Measurements from ENCODE around the gene HSD11B2. TPM values are rescaled to one million over a fixed set of nuclear protein-coding genes. Genes with fewer than 3 reads are reported as not detected.

HSD11B2 gene
- total and polyA plus RNA-seq, 2 donors (not counting 3 experiments of a cell fraction or from before 2014, with no cell fraction given): 0.10 TPM; not detected in 1

DNA sequence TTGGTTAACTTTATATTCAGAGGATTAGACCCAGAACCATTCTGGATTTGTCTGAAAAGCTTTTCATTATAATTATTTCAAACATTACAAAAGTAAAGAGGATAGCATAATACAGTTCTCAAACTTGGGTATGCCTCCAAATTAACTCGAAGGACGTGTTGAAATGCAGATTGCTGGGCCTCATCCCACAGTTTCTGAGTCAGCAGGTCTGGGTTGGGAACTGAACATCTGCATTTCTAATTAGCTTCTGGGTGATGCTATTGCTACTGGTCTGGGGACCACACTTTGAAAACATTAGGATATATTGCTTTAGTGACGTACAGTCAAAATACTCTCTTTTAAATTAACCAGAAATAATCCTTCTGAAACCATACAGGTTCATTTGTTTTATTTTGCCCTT, 47.6 kb upstream of the HSD11B2 start:
- BruUV-seq (replicated peaks): no TSS peak
- Histone ChIP-seq H3K4me3 (replicated peaks in 1 of 3; ENCODE audit: insufficient read depth in 1 of 3, low read depth in 1 of 3, low read length in 3 of 3) (no peak overlapping the region), H3K9ac (replicated peaks; ENCODE audit: extremely low read depth, insufficient read depth, low read length) (no peak overlapping the region), H3K9me3 (replicated peaks; ENCODE audit: control insufficient read depth, insufficient read depth, low read length) (no peaks in the 10 kb centered on the region), H3K4me2 (ENCODE audit: insufficient read depth, low read length) (no peak overlapping the region), H3K36me3 (ENCODE audit: control insufficient read depth in 2 of 2, extremely low read depth in 1 of 2, insufficient read depth in 2 of 2, low read length in 2 of 2) (no peaks in the 10 kb centered on the region), H3K4me1 (ENCODE audit: control insufficient read depth, extremely low read depth, insufficient read depth, low read length) (peaks cover 13% of the 10 kb centered on the region), H3K27ac (ENCODE audit: insufficient read depth, low read depth, low read length) (no peak overlapping the region), H3K9me1 (replicated peaks; ENCODE audit: control insufficient read depth, extremely low read depth, insufficient read depth, low read length) (no peaks in the 10 kb centered on the region), H2AFZ (ENCODE audit: low read depth, low read length) (no peak overlapping the region), H3K27me3 (ENCODE audit: control insufficient read depth in 2 of 2, insufficient read depth in 2 of 2, low read length in 2 of 2) (no peaks in the 10 kb centered on the region), H3K79me2 (ENCODE audit: control insufficient read depth, insufficient read depth, low read length) (no peaks in the 10 kb centered on the region), H4K20me1 (replicated peaks; ENCODE audit: control insufficient read depth, extremely low read depth, insufficient read depth, low read length) (no peaks in the 10 kb centered on the region)
- POLR2A ChIA-PET: no interaction called here
- dilution Hi-C loops (cut with MboI; ENCODE audit: extremely low pct_ligation_motif_present, low sequenced_read_pairs): no loop called here
- DNase-seq (ENCODE audit: low read depth, low spot score) (no peak), FAIRE-seq (no peak)
- no peak for TF ChIP-seq EZH2 (IDR thresholded peaks at IDR 0.05; ENCODE audit: borderline replicate concordance, low read depth, low read length, severe bottlenecking)
- TF ChIP-seq JUN (IDR thresholded peaks at IDR 0.05; ENCODE audit: borderline replicate concordance, insufficient read depth, insufficient read length, low read depth): no peak
- TF ChIP-seq, protein P1, sequence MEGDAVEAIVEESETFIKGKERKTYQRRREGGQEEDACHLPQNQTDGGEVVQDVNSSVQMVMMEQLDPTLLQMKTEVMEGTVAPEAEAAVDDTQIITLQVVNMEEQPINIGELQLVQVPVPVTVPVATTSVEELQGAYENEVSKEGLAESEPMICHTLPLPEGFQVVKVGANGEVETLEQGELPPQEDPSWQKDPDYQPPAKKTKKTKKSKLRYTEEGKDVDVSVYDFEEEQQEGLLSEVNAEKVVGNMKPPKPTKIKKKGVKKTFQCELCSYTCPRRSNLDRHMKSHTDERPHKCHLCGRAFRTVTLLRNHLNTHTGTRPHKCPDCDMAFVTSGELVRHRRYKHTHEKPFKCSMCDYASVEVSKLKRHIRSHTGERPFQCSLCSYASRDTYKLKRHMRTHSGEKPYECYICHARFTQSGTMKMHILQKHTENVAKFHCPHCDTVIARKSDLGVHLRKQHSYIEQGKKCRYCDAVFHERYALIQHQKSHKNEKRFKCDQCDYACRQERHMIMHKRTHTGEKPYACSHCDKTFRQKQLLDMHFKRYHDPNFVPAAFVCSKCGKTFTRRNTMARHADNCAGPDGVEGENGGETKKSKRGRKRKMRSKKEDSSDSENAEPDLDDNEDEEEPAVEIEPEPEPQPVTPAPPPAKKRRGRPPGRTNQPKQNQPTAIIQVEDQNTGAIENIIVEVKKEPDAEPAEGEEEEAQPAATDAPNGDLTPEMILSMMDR (IDR thresholded peaks at IDR 0.05; ENCODE audit: extremely low read depth in 1 of 2, insufficient read depth in 1 of 2, low read depth in 1 of 2, low read length in 2 of 2): no peak
- intact Hi-C loops (cut with micrococcal nuclease): no loop called here
- CTCF ChIA-PET: interaction anchor here (1.3 to 5.3 kb wide), 4 partner anchors 10 to 18 kb away, joined by 5 to 33 read pairs (median 13); partner anchors contain the start of gene TPPP3

DNA sequence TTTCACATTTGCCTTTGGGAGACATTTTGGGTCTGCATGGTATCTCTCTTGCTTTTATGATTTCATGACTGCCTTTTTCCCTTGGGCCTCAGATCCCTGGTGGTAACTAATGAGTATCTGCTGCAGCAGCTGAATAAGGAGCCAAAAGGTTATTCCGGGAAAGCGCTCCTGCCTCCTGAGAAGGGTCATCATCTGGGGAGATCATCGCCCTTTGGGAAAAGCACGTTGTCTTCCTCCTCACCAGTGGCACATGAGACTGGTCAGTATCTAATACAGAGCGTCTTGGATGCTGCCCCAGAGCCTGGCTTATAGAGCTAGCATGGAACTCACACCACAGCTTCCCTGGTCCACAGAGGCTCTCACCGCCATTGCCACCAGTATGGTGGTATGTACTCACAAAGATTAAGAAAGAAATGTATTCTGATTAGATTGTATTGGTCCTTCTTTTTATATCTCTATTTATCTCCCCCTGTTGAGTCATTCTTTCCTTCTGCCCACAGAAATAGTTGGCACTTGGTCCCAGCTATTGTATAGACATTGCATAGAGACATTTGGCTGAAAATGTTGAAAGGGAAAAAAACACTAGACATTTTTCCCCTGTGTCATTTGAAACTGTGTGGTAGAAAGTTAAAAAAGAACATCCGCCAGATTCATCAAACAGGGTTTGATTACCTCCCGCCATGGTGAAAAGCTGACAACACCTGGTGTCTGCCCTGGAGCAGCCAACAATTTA, 46.0 kb upstream of the HSD11B2 start:
- no TSS peak for BruUV-seq (replicated peaks)
- TF ChIP-seq EZH2 (IDR thresholded peaks at IDR 0.05; ENCODE audit: borderline replicate concordance, low read depth, low read length, severe bottlenecking) (no peak), JUN (IDR thresholded peaks at IDR 0.05; ENCODE audit: borderline replicate concordance, insufficient read depth, insufficient read length, low read depth) (peak; percentile 57), FOS (IDR thresholded peaks at IDR 0.05; ENCODE audit: borderline replicate concordance, insufficient read depth, low read length) (peak; percentile 51)
- Histone ChIP-seq H3K27ac (ENCODE audit: insufficient read depth, low read depth, low read length) (peak overlapping the region; percentile 13), H2AFZ (ENCODE audit: low read depth, low read length) (no peak overlapping the region), H3K9me1 (replicated peaks; ENCODE audit: control insufficient read depth, extremely low read depth, insufficient read depth, low read length) (no peaks in the 10 kb centered on the region), H4K20me1 (replicated peaks; ENCODE audit: control insufficient read depth, extremely low read depth, insufficient read depth, low read length) (no peaks in the 10 kb centered on the region), H3K27me3 (ENCODE audit: control insufficient read depth in 2 of 2, insufficient read depth in 2 of 2, low read length in 2 of 2) (no peaks in the 10 kb centered on the region), H3K9me3 (replicated peaks; ENCODE audit: control insufficient read depth, insufficient read depth, low read length) (no peaks in the 10 kb centered on the region), H3K9ac (replicated peaks; ENCODE audit: extremely low read depth, insufficient read depth, low read length) (no peak overlapping the region), H3K4me1 (ENCODE audit: control insufficient read depth, extremely low read depth, insufficient read depth, low read length) (peaks cover 13% of the 10 kb centered on the region), H3K4me3 (replicated peaks in 1 of 3; ENCODE audit: insufficient read depth in 1 of 3, low read depth in 1 of 3, low read length in 3 of 3) (no peak overlapping the region), H3K79me2 (ENCODE audit: control insufficient read depth, insufficient read depth, low read length) (no peaks in the 10 kb centered on the region), H3K36me3 (ENCODE audit: control insufficient read depth in 2 of 2, extremely low read depth in 1 of 2, insufficient read depth in 2 of 2, low read length in 2 of 2) (no peaks in the 10 kb centered on the region), H3K4me2 (ENCODE audit: insufficient read depth, low read length) (no peak overlapping the region)
- FAIRE-seq: peak; percentile 70
- DNase-seq (ENCODE audit: low read depth, low spot score): peak; percentile 85
- POLR2A ChIA-PET: no interaction called here
- intact Hi-C loops (cut with micrococcal nuclease): no loop called here
- CTCF ChIA-PET: interaction anchor here (1.1 to 5.3 kb wide), 10 partner anchors 8 to 424 kb away, joined by 3 to 33 read pairs (median 4); partner anchors contain the start of genes CES3 and TPPP3
- dilution Hi-C loops (cut with MboI; ENCODE audit: extremely low pct_ligation_motif_present, low sequenced_read_pairs): no loop called here
